SW480 (cell line): Measurements from ENCODE around the gene TSC2.

ENCODE experiments used
- DNase-seq: peaks from one replicate; pipeline ENCODE4 v3.0.0-alpha.2; 2016; ENCODE audit warnings: low spot score

Gene TSC2

GRCh38 chr16:2043667-2044451 lies 3.9 kb upstream of the TSC2 start:
- no peak for DNase-seq

- no peak for DNase-seq
These were observed 3.2 kb upstream of the TSC2 start for GRCh38 chr16:2044541-2044940.

GRCh38 chr16:2045965-2046892 lies 1.6 kb upstream of the TSC2 start:
- no peak for DNase-seq

GRCh38 chr16:2046893-2047329 lies 874 bp upstream of the TSC2 start:
- DNase-seq: no peak

- DNase-seq: no peak
These were observed 345 bp downstream of the TSC2 start for GRCh38 chr16:2048116-2048543.

GRCh38 chr16:2053211-2053610 lies 5.4 kb downstream of the TSC2 start:
- no peak for DNase-seq

- DNase-seq: no peak
These were observed 6.1 kb downstream of the TSC2 start for GRCh38 chr16:2053897-2054296.

GRCh38 chr16:2054543-2055245 lies 6.9 kb downstream of the TSC2 start:
- no peak for DNase-seq

- no peak for DNase-seq
These were observed 8.3 kb downstream of the TSC2 start for GRCh38 chr16:2056077-2056476.

GRCh38 chr16:2056681-2057407 lies 9.1 kb downstream of the TSC2 start:
- DNase-seq: no peak

- no peak for DNase-seq
These were observed 9.7 kb downstream of the TSC2 start for GRCh38 chr16:2057438-2057837.

- DNase-seq: no peak
These were observed 10.6 kb downstream of the TSC2 start for GRCh38 chr16:2058420-2058819.

GRCh38 chr16:2058872-2059271 lies 11.1 kb downstream of the TSC2 start:
- no peak for DNase-seq

GRCh38 chr16:2060346-2060745 lies 12.6 kb downstream of the TSC2 start:
- no peak for DNase-seq

GRCh38 chr16:2061023-2061422 lies 13.2 kb downstream of the TSC2 start:
- DNase-seq: no peak

- DNase-seq: no peak
These were observed 13.7 kb downstream of the TSC2 start for GRCh38 chr16:2061526-2061925.

- DNase-seq: no peak
These were observed 15.0 kb downstream of the TSC2 start for GRCh38 chr16:2062801-2063200.

- no peak for DNase-seq
These were observed 16.1 kb downstream of the TSC2 start for GRCh38 chr16:2063861-2064260.

- no peak for DNase-seq
These were observed 16.7 kb downstream of the TSC2 start for GRCh38 chr16:2064368-2064945.

GRCh38 chr16:2066139-2066538 lies 18.4 kb downstream of the TSC2 start:
- DNase-seq: no peak
